Measurements from ENCODE around the gene NIPA2. TPM values are rescaled to one million over a fixed set of nuclear protein-coding genes. Genes with fewer than 3 reads are reported as not detected.

NIPA2 gene
- 44.0 and 68.4 TPM in 2 replicates for polyA plus RNA-seq

GRCh38 chr15:22838292-22839042 is at the start of gene NIPA2:
Gene NIPA2 (plus strand): TSS chr15:22838666. CDS start chr15:22851732, 13,066 bp downstream.

Other genes starting within 250 kb of the NIPA2 start
- 10.3 and 16.3 TPM in 2 replicates for gene NIPA1, start 52.0 kb upstream of the NIPA2 start, polyA plus RNA-seq
- gene CYFIP1, start 141.7 kb downstream of the NIPA2 start, polyA plus RNA-seq, result 12.1 and 13.1 TPM in 2 replicates
- 13.2 and 25.7 TPM in 2 replicates for gene TUBGCP5, start 200.9 kb downstream of the NIPA2 start, polyA plus RNA-seq